Aorta (tissue), 5 donors: Measurements from ENCODE around the gene ERLEC1. TPM values are rescaled to one million over a fixed set of nuclear protein-coding genes. Genes with fewer than 3 reads are reported as not detected.

Source experiments
- ATAC-seq: fragments of 200-7000 bp; cut with Tn5 transposase; one replicate; pipeline ENCODE4 v1.9.1; 2022; ENCODE audit warnings: moderate library complexity; ENCODE audit not compliant: low FRiP score
- DNase-seq, 2 donors: peaks; one replicate each; pipeline ENCODE4 v3.0.0-alpha.2; 2020
- H3K27ac ChIP-seq, 2 donors: one replicate each; pipeline ENCODE4 v1.5.1; 2013; ENCODE audit warnings: low read length in 2 of 2, mild to moderate bottlenecking in 2 of 2, moderate library complexity in 2 of 2, control low read depth in 1 of 2, inconsistent platforms in 1 of 2, low read depth in 1 of 2
- H3K27me3 ChIP-seq, 2 donors: one replicate each; pipeline ENCODE4 v1.6.1; 2013; ENCODE audit warnings: control low read depth in 1 of 2, low read length in 1 of 2, mild to moderate bottlenecking in 1 of 2, moderate library complexity in 1 of 2; ENCODE audit not compliant: insufficient read depth in 2 of 2, control insufficient read depth in 1 of 2
- H3K36me3 ChIP-seq, 2 donors: one replicate each; pipeline ENCODE4 v1.6.1; 2013; ENCODE audit warnings: control low read depth in 1 of 2, low read length in 1 of 2, mild to moderate bottlenecking in 1 of 2; ENCODE audit not compliant: insufficient read depth in 2 of 2, control insufficient read depth in 1 of 2
- H3K4me1 ChIP-seq, 2 donors: one replicate each; pipeline ENCODE4 v1.6.1; 2013; ENCODE audit warnings: low read length in 2 of 2, control low read depth in 1 of 2, mild to moderate bottlenecking in 1 of 2, moderate library complexity in 1 of 2; ENCODE audit not compliant: insufficient read depth in 2 of 2, control insufficient read depth in 1 of 2
- H3K4me3 ChIP-seq, 2 donors: one replicate each; pipeline ENCODE4 v1.5.1; 2013; ENCODE audit warnings: low read length in 2 of 2, control low read depth in 1 of 2, mild to moderate bottlenecking in 1 of 2
- H3K9me3 ChIP-seq: one replicate; pipeline ENCODE4 v1.6.1; 2013; ENCODE audit warnings: mild to moderate bottlenecking, low read length; ENCODE audit not compliant: control insufficient read depth
- WGBS, 2 donors: extraction: QIAGEN DNeasy Blood & Tissue Kit; methylation state at CpG; one replicate each; pipeline ENCODE4 v1.1.7; 2013; 5-methylcytosine and 5-hydroxymethylcytosine counted together
- intact Hi-C, 2 donors: fragments of 100-400 bp; cut with DNase I; formaldehyde crosslinking; loops; one replicate each; pipeline versions ENCODE4 v1.14.2 to v1.15.0; 2022
- long read RNA-seq, 2 donors: library from polyadenylated mRNA; unstranded; transcript quantifications; one replicate each; pipeline ENCODE4 v2.0.0, GENCODE V29; 2020 to 2021
- polyA plus RNA-seq, 2 donors: library from polyadenylated mRNA; stranded (reverse); fragments of 200-250 nt; gene quantifications; one replicate each; pipeline ENCODE4 v1.2.3, GENCODE V29; 2013
- total RNA-seq, 2 donors: library from RNA; stranded (reverse); fragmentation: NEBNext Ultra II Directional; extraction: Animal tissue kit (Norgen Biotek cat#: 25700); gene quantifications; one replicate each; pipeline ENCODE4 v1.2.1, GENCODE V29; 2021
- donor health status: healthy with polysubstance abuse.
- donor health status: Bipolar disorder and iron deficiency.
- donor health status: DM: no; HTN: no; CAD: no.
- donor health status: DM: no; HTN: no; CAD: no.
- donor health status: DM: yes; HTN: yes; CAD: no.

Gene ERLEC1
- total RNA-seq (10 to 100 TPM; 54.3 to 55.0 TPM), polyA plus RNA-seq (10 to 100 TPM; 58.2 to 66.8 TPM)
- long read RNA-seq, donor 1, transcript ERLEC1-201 (14 exons, 2,433 nt): major isoform, 197 of 279 reads
- long read RNA-seq, donor 1, transcript ERLEC1-202 (13 exons, 2,271 nt): minor isoform, 36 of 279 reads
- long read RNA-seq, donor 1, partial matches to known transcripts: 29 of 279 reads
- long read RNA-seq, donor 1, other reads (novel, unspliced or antisense): 17 of 279 reads
- long read RNA-seq, donor 2, transcript ERLEC1-201 (14 exons, 2,433 nt): major isoform, 39 of 66 reads
- long read RNA-seq, donor 2, transcript ERLEC1-202 (13 exons, 2,271 nt): minor isoform, 9 of 66 reads
- long read RNA-seq, donor 2, partial matches to known transcripts: 15 of 66 reads
- long read RNA-seq, donor 2, other reads (novel, unspliced or antisense): 3 of 66 reads

GRCh38 chr2:53786705-53787613 is at the start of gene ERLEC1, which contains the start of gene ASB3:
TSS of gene ERLEC1 (plus strand) at chr2:53787044. CDS start at chr2:53787211, 167 bp downstream.
TSS of gene ASB3 (minus strand) at chr2:53786953. CDS start at chr2:53765572, 21,381 bp downstream.
- intact Hi-C loops: loop anchor here in 1 of 2 donors (2.0 kb wide), 1 partner anchor 20 kb away; the partner anchor contains the start of gene CHAC2
- ATAC-seq (peak; percentile 98), DNase-seq (peak; percentile 95 to 97)
- Histone ChIP-seq H3K27me3 (no peaks in the 10 kb centered on the region), H3K27ac (peak within 1 kb of the TSS in 1 of 2 donors; percentile 68), H3K36me3 (no peaks in the 10 kb centered on the region), H3K9me3 (no peaks in the 10 kb centered on the region), H3K4me1 (peaks cover 0 to 6% of the 10 kb centered on the region in 2 donors), H3K4me3 (peak within 1 kb of the TSS; percentile 70 to 83)
- WGBS, 2 donors: 0% methylated on average over 62 to 77 of the region's 77 CpGs

GRCh38 chr2:53737091-53737490 is 49.8 kb upstream of the ERLEC1 start:
- 95 to 96% methylated on average over 5 of the region's 5 CpGs for WGBS, 2 donors

GRCh38 chr2:53739032-53739431 is 47.8 kb upstream of the ERLEC1 start:
- intact Hi-C loops: no loop called here
- Histone ChIP-seq H3K4me3 (no peak overlapping the region), H3K27ac (no peak overlapping the region), H3K36me3 (no peaks in the 10 kb centered on the region), H3K9me3 (no peaks in the 10 kb centered on the region), H3K27me3 (no peaks in the 10 kb centered on the region), H3K4me1 (peaks cover 0 to 3% of the 10 kb centered on the region in 2 donors)
- no peak for ATAC-seq
- DNase-seq: no peak
- 63 to 80% methylated on average over 1 of the region's 1 CpG for WGBS, 2 donors

More at GRCh38 chr2:53737091-53737490, 49.8 kb upstream of the ERLEC1 start:
- ATAC-seq: no peak
- DNase-seq: no peak
- H3K27ac ChIP-seq: no peak overlapping the region
- intact Hi-C loops: no loop called here
- no peaks in the 10 kb centered on the region for H3K27me3 ChIP-seq
- H3K4me1 ChIP-seq: peaks cover 0 to 3% of the 10 kb centered on the region in 2 donors
- H3K9me3 ChIP-seq: no peaks in the 10 kb centered on the region
- H3K36me3 ChIP-seq: no peaks in the 10 kb centered on the region
- no peak overlapping the region for H3K4me3 ChIP-seq

GRCh38 chr2:53740170-53740569 is 46.7 kb upstream of the ERLEC1 start:
- no peak for ATAC-seq
- Histone ChIP-seq H3K4me1 (peaks cover 0 to 3% of the 10 kb centered on the region in 2 donors), H3K9me3 (no peaks in the 10 kb centered on the region), H3K27ac (no peak overlapping the region), H3K27me3 (no peaks in the 10 kb centered on the region), H3K36me3 (no peaks in the 10 kb centered on the region), H3K4me3 (no peak overlapping the region)
- intact Hi-C loops: loop anchor here in 1 of 2 donors (10.0 kb wide), 1 partner anchor 315 kb away; no protein-coding TSS in a partner anchor
- DNase-seq: no peak

GRCh38 chr2:53744395-53745065 is 42.3 kb upstream of the ERLEC1 start:
- WGBS, 2 donors: 16% methylated on average over 2 of the region's 2 CpGs
- H3K4me3 ChIP-seq: no peak overlapping the region

GRCh38 chr2:53750041-53750768 is 36.6 kb upstream of the ERLEC1 start:
- intact Hi-C loops: no loop called here
- no peak for ATAC-seq
- DNase-seq: no peak
- Histone ChIP-seq H3K27me3 (no peaks in the 10 kb centered on the region), H3K27ac (no peak overlapping the region), H3K4me1 (no peaks in the 10 kb centered on the region), H3K36me3 (no peaks in the 10 kb centered on the region), H3K9me3 (no peaks in the 10 kb centered on the region), H3K4me3 (no peak overlapping the region)
- WGBS, 2 donors: 8 to 15% methylated on average over 4 of the region's 4 CpGs

More at GRCh38 chr2:53744395-53745065, 42.3 kb upstream of the ERLEC1 start:
- no peak for DNase-seq
- intact Hi-C loops: loop anchor here in 1 of 2 donors (5.0 to 10.0 kb wide), 2 partner anchors 247 to 320 kb away; no protein-coding TSS in a partner anchor
- no peaks in the 10 kb centered on the region for H3K9me3 ChIP-seq
- no peaks in the 10 kb centered on the region for H3K27me3 ChIP-seq
- ATAC-seq: no peak
- no peaks in the 10 kb centered on the region for H3K36me3 ChIP-seq
- H3K27ac ChIP-seq: no peak overlapping the region
- no peaks in the 10 kb centered on the region for H3K4me1 ChIP-seq

GRCh38 chr2:53751728-53752127 is 35.1 kb upstream of the ERLEC1 start:
- DNase-seq (no peak), ATAC-seq (no peak)
- Histone ChIP-seq H3K27ac (no peak overlapping the region), H3K4me1 (no peaks in the 10 kb centered on the region), H3K4me3 (no peak overlapping the region), H3K27me3 (no peaks in the 10 kb centered on the region), H3K36me3 (no peaks in the 10 kb centered on the region), H3K9me3 (no peaks in the 10 kb centered on the region)
- intact Hi-C loops: no loop called here
- 22 to 42% methylated on average over 1 of the region's 1 CpG for WGBS, 2 donors
